H9 (cell line): ENCODE data around the gene WDR5. TPM values are rescaled to one million over a fixed set of nuclear protein-coding genes. Genes with fewer than 3 reads are reported as not detected.

Source experiments
- DNase-seq: peaks from one replicate; pipeline ENCODE4 v3.0.0-alpha.2; 2017
- H2AFZ ChIP-seq: one replicate; pipeline ENCODE4 v1.6.1; 2013; ENCODE audit warnings: mild to moderate bottlenecking, low read length, control low read depth, moderate library complexity
- H2AK5ac ChIP-seq: 2 replicates; pipeline ENCODE4 v1.6.1; 2013; ENCODE audit warnings: low read length, control low read depth, mixed read lengths; ENCODE audit not compliant: insufficient read length
- H2BK120ac ChIP-seq: one replicate; pipeline ENCODE4 v1.6.1; 2013; ENCODE audit warnings: low read depth, mild to moderate bottlenecking, low read length, control low read depth, inconsistent platforms; ENCODE audit not compliant: poor library complexity, severe bottlenecking
- H2BK12ac ChIP-seq: 2 replicates; pipeline ENCODE4 v1.6.1; 2013; ENCODE audit warnings: low read length, control low read depth, mixed read lengths, low read depth; ENCODE audit not compliant: insufficient read length
- H2BK15ac ChIP-seq: 2 replicates; pipeline ENCODE4 v1.6.1; 2013; ENCODE audit warnings: low read depth, low read length, control low read depth
- H2BK20ac ChIP-seq: one replicate; pipeline ENCODE4 v1.6.1; 2013; ENCODE audit warnings: low read depth, mild to moderate bottlenecking, low read length, control low read depth, inconsistent platforms; ENCODE audit not compliant: poor library complexity, severe bottlenecking
- H2BK5ac ChIP-seq: 2 replicates; pipeline ENCODE4 v1.6.1; 2013; ENCODE audit warnings: low read length, control low read depth, mixed read lengths; ENCODE audit not compliant: insufficient read length
- H3K14ac ChIP-seq: 2 replicates; pipeline ENCODE4 v1.6.1; 2013; ENCODE audit warnings: low read length, control low read depth; ENCODE audit not compliant: insufficient read depth
- H3K18ac ChIP-seq: 2 replicates; pipeline ENCODE4 v1.6.1; 2013; ENCODE audit warnings: low read depth, mild to moderate bottlenecking, mixed read lengths, low read length, control low read depth; ENCODE audit not compliant: insufficient read length
- H3K23ac ChIP-seq: 2 replicates; pipeline ENCODE4 v1.6.1; 2013; ENCODE audit warnings: low read length, control low read depth, mixed read lengths, low read depth; ENCODE audit not compliant: insufficient read length
- H3K23me2 ChIP-seq: 2 replicates; pipeline ENCODE4 v1.6.1; 2013; ENCODE audit warnings: low read depth, mild to moderate bottlenecking, mixed read lengths, low read length, control low read depth; ENCODE audit not compliant: insufficient read length, poor library complexity, severe bottlenecking
- H3K27ac ChIP-seq: 2 replicates; pipeline ENCODE4 v1.5.1; 2013; ENCODE audit warnings: low read length, control low read depth, mixed read lengths, low read depth; ENCODE audit not compliant: insufficient read length
- H3K27me3 ChIP-seq: 2 replicates; pipeline ENCODE4 v1.6.1; 2013; ENCODE audit warnings: low read length, control low read depth, inconsistent platforms; ENCODE audit not compliant: insufficient read depth
- H3K4ac ChIP-seq: 2 replicates; pipeline ENCODE4 v1.6.1; 2013; ENCODE audit warnings: low read depth, mild to moderate bottlenecking, control low read depth, inconsistent platforms, low read length, moderate library complexity
- H3K4me1 ChIP-seq: 2 replicates; pipeline ENCODE4 v1.6.1; 2013; ENCODE audit warnings: low read length, control low read depth, inconsistent platforms; ENCODE audit not compliant: insufficient read depth
- H3K4me2 ChIP-seq: 2 replicates; pipeline ENCODE4 v1.6.1; 2013; ENCODE audit warnings: low read length, control low read depth, mixed read lengths; ENCODE audit not compliant: insufficient read length, insufficient read depth
- H3K56ac ChIP-seq: 2 replicates; pipeline ENCODE4 v1.6.1; 2013; ENCODE audit warnings: low read depth, mild to moderate bottlenecking, mixed read lengths, low read length, control low read depth; ENCODE audit not compliant: insufficient read length
- H3K79me1 ChIP-seq: 2 replicates; pipeline ENCODE4 v1.6.1; 2013; ENCODE audit warnings: low read depth, mild to moderate bottlenecking, moderate library complexity, low read length, control low read depth, inconsistent platforms; ENCODE audit not compliant: insufficient read depth, poor library complexity, severe bottlenecking
- H3K79me2 ChIP-seq: 2 replicates; pipeline ENCODE4 v1.6.1; 2013; ENCODE audit warnings: low read length, control low read depth, inconsistent platforms; ENCODE audit not compliant: insufficient read depth
- H3K9ac ChIP-seq: 2 replicates; pipeline ENCODE4 v1.6.1; 2013; ENCODE audit warnings: low read length, control low read depth, mixed read lengths; ENCODE audit not compliant: insufficient read length; ENCODE audit errors: extremely low read depth
- H3K9me3 ChIP-seq: one replicate; pipeline ENCODE4 v1.6.1; 2013; ENCODE audit warnings: low read depth, low read length, inconsistent platforms; ENCODE audit not compliant: control insufficient read depth
- H3T11ph ChIP-seq: one replicate; pipeline ENCODE4 v1.6.1; 2013; ENCODE audit warnings: mild to moderate bottlenecking, low read length, control low read depth, inconsistent platforms
- H4K20me1 ChIP-seq: one replicate; pipeline ENCODE4 v1.6.1; 2013; ENCODE audit not compliant: control insufficient read depth, insufficient read length, insufficient read depth
- H4K5ac ChIP-seq: 2 replicates; pipeline ENCODE4 v1.6.1; 2013; ENCODE audit warnings: low read depth, mild to moderate bottlenecking, mixed read lengths, low read length, control low read depth; ENCODE audit not compliant: insufficient read length
- H4K8ac ChIP-seq: replicated peaks from 2 replicates; pipeline ENCODE4 v1.6.1; 2013; ENCODE audit warnings: low read length, control low read depth, mixed read lengths, low read depth; ENCODE audit not compliant: insufficient read length
- H4K91ac ChIP-seq: 2 replicates; pipeline ENCODE4 v1.6.1; 2013; ENCODE audit warnings: low read depth, mild to moderate bottlenecking, moderate library complexity, mixed read lengths, low read length, control low read depth; ENCODE audit not compliant: insufficient read length
- H3K27ac Mint-ChIP-seq, 3 experiments: 2 replicates in 2 of 3; 3 replicates in 1 of 3; pipeline ENCODE4 v1.8.0; 2020 to 2021; ENCODE audit warnings: mixed read lengths in 3 of 3, mild to moderate bottlenecking in 1 of 3, moderate library complexity in 1 of 3
- H3K27me3 Mint-ChIP-seq: 2 replicates; pipeline ENCODE4 v1.8.0; 2021; ENCODE audit warnings: low read depth, mild to moderate bottlenecking, moderate library complexity, mixed read lengths
- H3K36me3 Mint-ChIP-seq, 3 experiments: 2 replicates in 2 of 3; 3 replicates in 1 of 3; pipeline ENCODE4 v1.8.0; 2020 to 2021; ENCODE audit warnings: low read depth in 3 of 3, mixed read lengths in 3 of 3; ENCODE audit not compliant: insufficient read depth in 1 of 3
- H3K4me1 Mint-ChIP-seq, 2 experiments: 2 replicates each; pipeline ENCODE4 v1.8.0; 2020; ENCODE audit warnings: mixed read lengths in 2 of 2
- H3K4me3 Mint-ChIP-seq, 2 experiments: 2 replicates in 1 of 2; 3 replicates in 1 of 2; pipeline ENCODE4 v1.8.0; 2020 to 2021; ENCODE audit warnings: mild to moderate bottlenecking in 2 of 2, mixed read lengths in 2 of 2, moderate library complexity in 1 of 2
- H3K9me3 Mint-ChIP-seq, 2 experiments: 2 replicates in 1 of 2; 3 replicates in 1 of 2; pipeline ENCODE4 v1.8.0; 2020; ENCODE audit warnings: mild to moderate bottlenecking in 2 of 2, mixed read lengths in 2 of 2, moderate library complexity in 1 of 2
- WGBS: extraction: QIAGEN DNeasy Blood & Tissue Kit; methylation state at CpG from one replicate; pipeline ENCODE4 v1.1.7; 2013; ENCODE audit warnings: missing lambda C conversion rate, low lambda C conversion rate, mixed read lengths; ENCODE audit not compliant: insufficient read length; ENCODE audit errors: extremely low coverage; 5-methylcytosine and 5-hydroxymethylcytosine counted together
- total RNA-seq: library from RNA; stranded (reverse); gene quantifications from 2 replicates; pipeline ENCODE4 v1.2.1, GENCODE V29; 2021
- TF ChIP-seq, protein P1 (sequence below): fragments of 200-600 bp; sonication (generic); conservative IDR thresholded peaks from 3 replicates; pipeline ENCODE4 v1.8.0; 2021; ENCODE audit warnings: antibody characterized with exemption, mild to moderate bottlenecking

Gene WDR5
- total RNA-seq, 1 experiment from 2014 or later: 72.3 TPM

DNA sequence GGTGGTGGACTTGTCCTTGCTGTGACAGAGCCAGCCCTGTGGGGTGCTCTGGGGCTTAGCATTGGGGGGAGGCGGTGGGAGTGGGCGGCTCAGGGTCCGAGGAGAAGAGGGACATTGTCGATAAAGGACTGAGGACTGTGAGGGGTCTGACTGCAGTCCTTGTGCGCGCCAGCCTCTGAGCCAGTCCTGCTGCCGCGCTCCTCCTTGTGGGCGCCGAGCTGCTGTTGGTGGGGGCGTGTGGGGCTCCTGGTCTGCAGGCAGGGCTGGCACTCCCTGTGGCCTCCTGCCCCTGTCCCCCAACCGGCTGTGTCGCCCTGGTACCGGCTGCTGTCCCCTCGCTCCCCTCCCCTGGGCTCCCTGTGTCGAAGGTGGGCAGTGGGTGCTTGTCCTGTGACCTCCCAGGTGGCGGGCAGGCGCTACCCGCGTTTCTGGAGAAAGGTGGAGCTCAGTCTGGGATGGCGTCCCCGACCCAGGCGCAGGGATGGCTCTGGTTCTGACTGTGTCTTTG, 21.6 kb downstream of the WDR5 start:
- Mint-ChIP-seq H3K27me3 (peaks cover 6% of the 10 kb centered on the region), H3K4me1 (0 out of 4 replicates have a peak, but pooled peaks cover 0 to 3% of the 10 kb centered on the region in 2 experiments), H3K9me3 (no peaks in the 10 kb centered on the region; a peak in 1 of 5 replicates), H3K4me3 (no peak overlapping the region), H3K27ac (peak overlapping the region in 2 of 3 experiments; percentile 25 to 61; a peak in 1 of 7 replicates), H3K36me3 (peaks cover 46 to 71% (median 67%) of the 10 kb centered on the region in 3 experiments)
- no peak overlapping the region for H4K8ac ChIP-seq
- H3K18ac ChIP-seq: no peak overlapping the region
- no peak overlapping the region for H3K14ac ChIP-seq
- H3K56ac ChIP-seq: no peak overlapping the region
- no peak overlapping the region for H2BK15ac ChIP-seq
- H3K23me2 ChIP-seq: no peaks in the 10 kb centered on the region
- no CpG with 5 or more reads among the region's 23 CpGs for WGBS
- H4K20me1 ChIP-seq: no peaks in the 10 kb centered on the region
- no peak overlapping the region for H2BK20ac ChIP-seq
- no peak overlapping the region for H3K4ac ChIP-seq
- H2BK120ac ChIP-seq: no peak overlapping the region
- no peaks in the 10 kb centered on the region for H3K4me1 ChIP-seq
- no peak overlapping the region for H2BK12ac ChIP-seq
- no peak overlapping the region for H3K27ac ChIP-seq
- H4K5ac ChIP-seq: no peak overlapping the region
- no peak overlapping the region for H2AK5ac ChIP-seq
- no peak overlapping the region for H3K23ac ChIP-seq
- TF ChIP-seq, protein P1, sequence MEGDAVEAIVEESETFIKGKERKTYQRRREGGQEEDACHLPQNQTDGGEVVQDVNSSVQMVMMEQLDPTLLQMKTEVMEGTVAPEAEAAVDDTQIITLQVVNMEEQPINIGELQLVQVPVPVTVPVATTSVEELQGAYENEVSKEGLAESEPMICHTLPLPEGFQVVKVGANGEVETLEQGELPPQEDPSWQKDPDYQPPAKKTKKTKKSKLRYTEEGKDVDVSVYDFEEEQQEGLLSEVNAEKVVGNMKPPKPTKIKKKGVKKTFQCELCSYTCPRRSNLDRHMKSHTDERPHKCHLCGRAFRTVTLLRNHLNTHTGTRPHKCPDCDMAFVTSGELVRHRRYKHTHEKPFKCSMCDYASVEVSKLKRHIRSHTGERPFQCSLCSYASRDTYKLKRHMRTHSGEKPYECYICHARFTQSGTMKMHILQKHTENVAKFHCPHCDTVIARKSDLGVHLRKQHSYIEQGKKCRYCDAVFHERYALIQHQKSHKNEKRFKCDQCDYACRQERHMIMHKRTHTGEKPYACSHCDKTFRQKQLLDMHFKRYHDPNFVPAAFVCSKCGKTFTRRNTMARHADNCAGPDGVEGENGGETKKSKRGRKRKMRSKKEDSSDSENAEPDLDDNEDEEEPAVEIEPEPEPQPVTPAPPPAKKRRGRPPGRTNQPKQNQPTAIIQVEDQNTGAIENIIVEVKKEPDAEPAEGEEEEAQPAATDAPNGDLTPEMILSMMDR: no peak
- H3K27me3 ChIP-seq: no peaks in the 10 kb centered on the region
- no peak for DNase-seq
- H3K4me2 ChIP-seq: no peak overlapping the region
- H3K79me2 ChIP-seq: no peaks in the 10 kb centered on the region
- H2BK5ac ChIP-seq: no peak overlapping the region
- no peak overlapping the region for H3T11ph ChIP-seq
- no peak overlapping the region for H2AFZ ChIP-seq
- no peak overlapping the region for H3K9ac ChIP-seq
- no peak overlapping the region for H4K91ac ChIP-seq
- no peaks in the 10 kb centered on the region for H3K9me3 ChIP-seq
- no peaks in the 10 kb centered on the region for H3K79me1 ChIP-seq
